Stomach (tissue), 9 donors: Measurements from ENCODE around the gene FXN. TPM values are rescaled to one million over a fixed set of nuclear protein-coding genes. Genes with fewer than 3 reads are reported as not detected.

Experiments used
- DNase-seq, 2 donors: peaks; one replicate each; pipeline versions ENCODE4 v3.0.0 to v3.0.0-alpha.2; 2013 to 2019
- H3K27ac ChIP-seq, 5 donors: fragments of 200-600 bp in 4 of 5; sonication (generic) in 4 of 5; one replicate each; pipeline ENCODE4 v1.5.1; 2013 to 2019; ENCODE audit warnings: mild to moderate bottlenecking in 1 of 5, moderate library complexity in 1 of 5
- H3K27me3 ChIP-seq, 3 donors: fragments of 200-600 bp; sonication (generic); one replicate each; pipeline ENCODE4 v1.5.1; 2017 to 2019; ENCODE audit warnings: mixed run types in 1 of 3
- H3K36me3 ChIP-seq, 4 donors: fragments of 200-600 bp; sonication (generic); 1 replicate in 3 of 4; 2 replicates in 1 of 4; pipeline ENCODE4 v1.5.1; 2016 to 2019
- H3K4me1 ChIP-seq, 4 donors: fragments of 200-600 bp; sonication (generic); one replicate each; pipeline ENCODE4 v1.5.1; 2016 to 2019
- H3K4me3 ChIP-seq, 4 donors: fragments of 200-600 bp; sonication (generic) in 3 of 4; one replicate each; pipeline ENCODE4 v1.5.1; 2016 to 2019; ENCODE audit warnings: mild to moderate bottlenecking in 1 of 4
- H3K9me3 ChIP-seq, 4 donors: fragments of 200-600 bp; sonication (generic); one replicate each; pipeline ENCODE4 v1.5.1; 2016 to 2019
- CTCF ChIP-seq, 7 experiments: fragments of 450-650 bp in 4 of 7; fragments of 200-600 bp in 3 of 7; sonication (generic) in 3 of 7; IDR thresholded peaks; one replicate each; pipeline ENCODE4 v1.5.1; 2016 to 2019; ENCODE audit warnings: antibody characterized with exemption in 7 of 7, control low read depth in 2 of 7, mild to moderate bottlenecking in 1 of 7
- EP300 ChIP-seq: sonication (generic); formaldehyde crosslinking; IDR thresholded peaks from one replicate; pipeline ENCODE4 v1.6.1; 2017; ENCODE audit warnings: antibody characterized with exemption
- POLR2A ChIP-seq, 4 donors: fragments of 450-650 bp; IDR thresholded peaks; one replicate each; pipeline ENCODE4 v1.6.1; 2016; ENCODE audit warnings: antibody characterized with exemption in 4 of 4, control low read depth in 2 of 4, mild to moderate bottlenecking in 1 of 4, moderate library complexity in 1 of 4
- POLR2AphosphoS5 ChIP-seq, 3 donors: sonication (generic); formaldehyde crosslinking; IDR thresholded peaks; one replicate each; pipeline ENCODE4 v1.6.1; 2016; ENCODE audit warnings: antibody characterized with exemption in 3 of 3
- WGBS, 5 donors: extraction: QIAGEN DNeasy Blood & Tissue Kit in 3 of 5; methylation state at CpG; one replicate each; pipeline versions ENCODE4 v1.1.5 to v1.1.7; 2013 to 2018; 5-methylcytosine and 5-hydroxymethylcytosine counted together
- intact Hi-C: fragments of 100-400 bp; cut with DNase I; formaldehyde crosslinking; loops from one replicate; pipeline ENCODE4 v1.15.1; 2023; ENCODE audit warnings: low total_unique reads
- polyA plus RNA-seq, 3 donors: library from polyadenylated mRNA; stranded (reverse); fragments of 200-250 nt; gene quantifications; one replicate each; pipeline ENCODE4 v1.2.3, GENCODE V29; 2013
- total RNA-seq, 5 donors: library from RNA; depleted of rRNA; stranded (reverse); fragments of >200 nt; gene quantifications; one replicate each; pipeline versions ENCODE4 v1.1.0 to v1.2.3, GENCODE V29; 2014 to 2016
- donor health status: healthy with polysubstance abuse.
- donor health status: Bipolar disorder and iron deficiency.
- donor health status: healthy.

Gene FXN
- total and polyA plus RNA-seq, 8 donors = 0.58 to 15.3 (median 4.1) TPM

GRCh38 chr9:69071059-69071458 lies 35.5 kb downstream of the FXN start:
- WGBS, 5 donors = 60 to 76% (median 69%) methylated on average over 3 of the region's 3 CpGs

GRCh38 chr9:69073103-69073502 lies 37.6 kb downstream of the FXN start:
- TF ChIP-seq EP300 = no peak
- TF ChIP-seq POLR2AphosphoS5 (IDR thresholded peaks at IDR 0.05) = no peak
- TF ChIP-seq POLR2A (IDR thresholded peaks at IDR 0.05) = no peak
- no peak for TF ChIP-seq CTCF (IDR thresholded peaks at IDR 0.05)
- DNase-seq = no peak
- H3K36me3 ChIP-seq = peaks cover 0 to 45% (median 27%) of the 10 kb centered on the region in 4 donors
- no peak overlapping the region for H3K4me3 ChIP-seq
- H3K9me3 ChIP-seq = no peaks in the 10 kb centered on the region
- peaks cover 0 to 20% (median 6%) of the 10 kb centered on the region in 4 donors for H3K4me1 ChIP-seq
- H3K27ac ChIP-seq = no peak overlapping the region
- WGBS, 5 donors = 55 to 64% (median 61%) methylated on average over 4 of the region's 4 CpGs
- intact Hi-C loops = no loop called here
- no peaks in the 10 kb centered on the region for H3K27me3 ChIP-seq

More at GRCh38 chr9:69071059-69071458, 35.5 kb downstream of the FXN start:
- TF ChIP-seq EP300 (no peak), CTCF (IDR thresholded peaks at IDR 0.05) (no peak), POLR2AphosphoS5 (IDR thresholded peaks at IDR 0.05) (no peak)
- Histone ChIP-seq H3K4me3 (no peak overlapping the region), H3K27me3 (no peaks in the 10 kb centered on the region), H3K9me3 (no peaks in the 10 kb centered on the region), H3K36me3 (peaks cover under 1 to 65% (median 48%) of the 10 kb centered on the region in 4 donors), H3K4me1 (peaks cover 0 to under 1% (median 0%) of the 10 kb centered on the region in 4 donors), H3K27ac (no peak overlapping the region)
- no peak for DNase-seq
- intact Hi-C loops = no loop called here

GRCh38 chr9:69074801-69075200 lies 39.2 kb downstream of the FXN start:
- Histone ChIP-seq H3K27me3 (no peaks in the 10 kb centered on the region), H3K9me3 (no peaks in the 10 kb centered on the region), H3K27ac (no peak overlapping the region), H3K36me3 (peaks cover 0 to 28% (median 12%) of the 10 kb centered on the region in 4 donors), H3K4me3 (no peak overlapping the region), H3K4me1 (peaks cover 0 to 32% (median 15%) of the 10 kb centered on the region in 4 donors)
- DNase-seq = no peak
- no peak for TF ChIP-seq CTCF (IDR thresholded peaks at IDR 0.05)
- TF ChIP-seq POLR2AphosphoS5 (IDR thresholded peaks at IDR 0.05) = no peak
- TF ChIP-seq POLR2A (IDR thresholded peaks at IDR 0.05) = no peak
- WGBS, 5 donors = 64 to 80% (median 77%) methylated on average over 2 of the region's 2 CpGs
- intact Hi-C loops = no loop called here

- TF ChIP-seq POLR2AphosphoS5 (IDR thresholded peaks at IDR 0.05) (peak in 2 of 3 donors; percentile 39 to 44), EP300 (no peak)
- intact Hi-C loops = no loop called here
- WGBS, 5 donors = 26 to 57% (median 40%) methylated on average over 5 of the region's 5 CpGs
These were observed 41.0 kb downstream of the FXN start for GRCh38 chr9:69076550-69076949.

GRCh38 chr9:69078069-69078468 lies 42.5 kb downstream of the FXN start:
- WGBS, 5 donors = 33 to 48% (median 35%) methylated on average over 2 of the region's 2 CpGs
- DNase-seq = no peak
- Histone ChIP-seq H3K4me3 (no peak overlapping the region), H3K27me3 (no peaks in the 10 kb centered on the region), H3K36me3 (peaks cover 0 to 6% (median 4%) of the 10 kb centered on the region in 4 donors), H3K27ac (peak overlapping the region in 2 of 5 donors; percentile 49 to 56), H3K4me1 (peaks cover 0 to 32% (median 15%) of the 10 kb centered on the region in 4 donors), H3K9me3 (no peaks in the 10 kb centered on the region)
- intact Hi-C loops = no loop called here
- TF ChIP-seq EP300 (no peak), POLR2A (IDR thresholded peaks at IDR 0.05) (no peak), POLR2AphosphoS5 (IDR thresholded peaks at IDR 0.05) (no peak), CTCF (IDR thresholded peaks at IDR 0.05) (no peak)

More at GRCh38 chr9:69076550-69076949, 41.0 kb downstream of the FXN start:
- DNase-seq = peak in 1 of 2 donors; percentile 45
- H3K36me3 ChIP-seq = peaks cover 0 to 14% (median 9%) of the 10 kb centered on the region in 4 donors
- no peaks in the 10 kb centered on the region for H3K27me3 ChIP-seq
- H3K27ac ChIP-seq = peak overlapping the region in 2 of 5 donors; percentile 33 to 53
- no peak overlapping the region for H3K4me3 ChIP-seq
- peaks cover 0 to 32% (median 15%) of the 10 kb centered on the region in 4 donors for H3K4me1 ChIP-seq
- no peaks in the 10 kb centered on the region for H3K9me3 ChIP-seq
